Measurements from ENCODE around the gene GPC1. TPM values are rescaled to one million over a fixed set of nuclear protein-coding genes. Genes with fewer than 3 reads are reported as not detected.

The GPC1 gene
- total and polyA plus RNA-seq, 2 of the 13 experiments (the other 11 are each of a cell fraction or from before 2014, with no cell fraction given), result 4.0 to 5.5 TPM

DNA sequence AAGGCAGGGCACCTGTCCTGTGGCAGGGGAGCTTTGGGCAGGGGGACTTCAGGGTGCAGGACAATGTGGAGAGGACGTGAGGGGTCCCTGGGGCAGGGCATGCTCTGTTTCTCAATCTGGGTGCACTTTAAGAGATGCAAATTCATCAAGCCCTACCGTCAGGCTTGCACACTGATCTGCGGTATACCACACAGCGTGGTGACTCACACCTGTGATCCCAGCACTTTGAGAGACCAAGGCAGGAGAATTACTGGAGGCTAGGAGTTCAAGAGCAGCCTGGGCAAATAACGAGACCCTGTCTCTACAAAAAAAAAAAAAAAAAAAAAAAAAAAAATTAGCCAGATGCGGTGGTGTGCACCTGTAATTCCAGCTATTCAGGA is 10.2 kb upstream of the GPC1 start:
- TF ChIP-seq ZNF33B (CRISPR knock-in tag; IDR thresholded peaks at IDR 0.05), result no peak
- TF ChIP-seq ZNF12 (CRISPR knock-in tag; IDR thresholded peaks at IDR 0.05), result no peak
- TF ChIP-seq, protein P1, sequence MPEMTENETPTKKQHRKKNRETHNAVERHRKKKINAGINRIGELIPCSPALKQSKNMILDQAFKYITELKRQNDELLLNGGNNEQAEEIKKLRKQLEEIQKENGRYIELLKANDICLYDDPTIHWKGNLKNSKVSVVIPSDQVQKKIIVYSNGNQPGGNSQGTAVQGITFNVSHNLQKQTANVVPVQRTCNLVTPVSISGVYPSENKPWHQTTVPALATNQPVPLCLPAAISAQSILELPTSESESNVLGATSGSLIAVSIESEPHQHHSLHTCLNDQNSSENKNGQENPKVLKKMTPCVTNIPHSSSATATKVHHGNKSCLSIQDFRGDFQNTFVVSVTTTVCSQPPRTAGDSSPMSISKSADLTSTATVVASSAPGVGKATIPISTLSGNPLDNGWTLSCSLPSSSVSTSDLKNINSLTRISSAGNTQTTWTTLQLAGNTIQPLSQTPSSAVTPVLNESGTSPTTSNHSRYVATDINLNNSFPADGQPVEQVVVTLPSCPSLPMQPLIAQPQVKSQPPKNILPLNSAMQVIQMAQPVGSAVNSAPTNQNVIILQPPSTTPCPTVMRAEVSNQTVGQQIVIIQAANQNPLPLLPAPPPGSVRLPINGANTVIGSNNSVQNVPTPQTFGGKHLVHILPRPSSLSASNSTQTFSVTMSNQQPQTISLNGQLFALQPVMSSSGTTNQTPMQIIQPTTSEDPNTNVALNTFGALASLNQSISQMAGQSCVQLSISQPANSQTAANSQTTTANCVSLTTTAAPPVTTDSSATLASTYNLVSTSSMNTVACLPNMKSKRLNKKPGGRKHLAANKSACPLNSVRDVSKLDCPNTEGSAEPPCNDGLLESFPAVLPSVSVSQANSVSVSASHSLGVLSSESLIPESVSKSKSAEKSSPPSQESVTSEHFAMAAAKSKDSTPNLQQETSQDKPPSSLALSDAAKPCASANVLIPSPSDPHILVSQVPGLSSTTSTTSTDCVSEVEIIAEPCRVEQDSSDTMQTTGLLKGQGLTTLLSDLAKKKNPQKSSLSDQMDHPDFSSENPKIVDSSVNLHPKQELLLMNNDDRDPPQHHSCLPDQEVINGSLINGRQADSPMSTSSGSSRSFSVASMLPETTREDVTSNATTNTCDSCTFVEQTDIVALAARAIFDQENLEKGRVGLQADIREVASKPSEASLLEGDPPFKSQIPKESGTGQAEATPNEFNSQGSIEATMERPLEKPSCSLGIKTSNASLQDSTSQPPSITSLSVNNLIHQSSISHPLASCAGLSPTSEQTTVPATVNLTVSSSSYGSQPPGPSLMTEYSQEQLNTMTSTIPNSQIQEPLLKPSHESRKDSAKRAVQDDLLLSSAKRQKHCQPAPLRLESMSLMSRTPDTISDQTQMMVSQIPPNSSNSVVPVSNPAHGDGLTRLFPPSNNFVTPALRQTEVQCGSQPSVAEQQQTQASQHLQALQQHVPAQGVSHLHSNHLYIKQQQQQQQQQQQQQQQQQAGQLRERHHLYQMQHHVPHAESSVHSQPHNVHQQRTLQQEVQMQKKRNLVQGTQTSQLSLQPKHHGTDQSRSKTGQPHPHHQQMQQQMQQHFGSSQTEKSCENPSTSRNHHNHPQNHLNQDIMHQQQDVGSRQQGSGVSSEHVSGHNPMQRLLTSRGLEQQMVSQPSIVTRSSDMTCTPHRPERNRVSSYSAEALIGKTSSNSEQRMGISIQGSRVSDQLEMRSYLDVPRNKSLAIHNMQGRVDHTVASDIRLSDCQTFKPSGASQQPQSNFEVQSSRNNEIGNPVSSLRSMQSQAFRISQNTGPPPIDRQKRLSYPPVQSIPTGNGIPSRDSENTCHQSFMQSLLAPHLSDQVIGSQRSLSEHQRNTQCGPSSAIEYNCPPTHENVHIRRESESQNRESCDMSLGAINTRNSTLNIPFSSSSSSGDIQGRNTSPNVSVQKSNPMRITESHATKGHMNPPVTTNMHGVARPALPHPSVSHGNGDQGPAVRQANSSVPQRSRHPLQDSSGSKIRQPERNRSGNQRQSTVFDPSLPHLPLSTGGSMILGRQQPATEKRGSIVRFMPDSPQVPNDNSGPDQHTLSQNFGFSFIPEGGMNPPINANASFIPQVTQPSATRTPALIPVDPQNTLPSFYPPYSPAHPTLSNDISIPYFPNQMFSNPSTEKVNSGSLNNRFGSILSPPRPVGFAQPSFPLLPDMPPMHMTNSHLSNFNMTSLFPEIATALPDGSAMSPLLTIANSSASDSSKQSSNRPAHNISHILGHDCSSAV (CRISPR knock-in tag; IDR thresholded peaks at IDR 0.05; ENCODE audit: borderline replicate concordance), result no peak
- TF ChIP-seq ZNF253 (CRISPR knock-in tag; IDR thresholded peaks at IDR 0.05; ENCODE audit: borderline replicate concordance), result no peak
- TF ChIP-seq FOXO1 (CRISPR knock-in tag; IDR thresholded peaks at IDR 0.05), result no peak
- TF ChIP-seq, protein P2, sequence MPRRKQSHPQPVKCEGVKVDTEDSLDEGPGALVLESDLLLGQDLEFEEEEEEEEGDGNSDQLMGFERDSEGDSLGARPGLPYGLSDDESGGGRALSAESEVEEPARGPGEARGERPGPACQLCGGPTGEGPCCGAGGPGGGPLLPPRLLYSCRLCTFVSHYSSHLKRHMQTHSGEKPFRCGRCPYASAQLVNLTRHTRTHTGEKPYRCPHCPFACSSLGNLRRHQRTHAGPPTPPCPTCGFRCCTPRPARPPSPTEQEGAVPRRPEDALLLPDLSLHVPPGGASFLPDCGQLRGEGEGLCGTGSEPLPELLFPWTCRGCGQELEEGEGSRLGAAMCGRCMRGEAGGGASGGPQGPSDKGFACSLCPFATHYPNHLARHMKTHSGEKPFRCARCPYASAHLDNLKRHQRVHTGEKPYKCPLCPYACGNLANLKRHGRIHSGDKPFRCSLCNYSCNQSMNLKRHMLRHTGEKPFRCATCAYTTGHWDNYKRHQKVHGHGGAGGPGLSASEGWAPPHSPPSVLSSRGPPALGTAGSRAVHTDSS (CRISPR knock-in tag; conservative IDR thresholded peaks at IDR 0.05), result no peak
- no peak for TF ChIP-seq SMAD1 (CRISPR knock-in tag; IDR thresholded peaks at IDR 0.05; ENCODE audit: borderline replicate concordance, low read depth)
- TF ChIP-seq, protein P3, sequence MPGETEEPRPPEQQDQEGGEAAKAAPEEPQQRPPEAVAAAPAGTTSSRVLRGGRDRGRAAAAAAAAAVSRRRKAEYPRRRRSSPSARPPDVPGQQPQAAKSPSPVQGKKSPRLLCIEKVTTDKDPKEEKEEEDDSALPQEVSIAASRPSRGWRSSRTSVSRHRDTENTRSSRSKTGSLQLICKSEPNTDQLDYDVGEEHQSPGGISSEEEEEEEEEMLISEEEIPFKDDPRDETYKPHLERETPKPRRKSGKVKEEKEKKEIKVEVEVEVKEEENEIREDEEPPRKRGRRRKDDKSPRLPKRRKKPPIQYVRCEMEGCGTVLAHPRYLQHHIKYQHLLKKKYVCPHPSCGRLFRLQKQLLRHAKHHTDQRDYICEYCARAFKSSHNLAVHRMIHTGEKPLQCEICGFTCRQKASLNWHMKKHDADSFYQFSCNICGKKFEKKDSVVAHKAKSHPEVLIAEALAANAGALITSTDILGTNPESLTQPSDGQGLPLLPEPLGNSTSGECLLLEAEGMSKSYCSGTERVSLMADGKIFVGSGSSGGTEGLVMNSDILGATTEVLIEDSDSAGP (CRISPR knock-in tag; IDR thresholded peaks at IDR 0.05; ENCODE audit: borderline replicate concordance), result no peak
- TF ChIP-seq, protein P4, sequence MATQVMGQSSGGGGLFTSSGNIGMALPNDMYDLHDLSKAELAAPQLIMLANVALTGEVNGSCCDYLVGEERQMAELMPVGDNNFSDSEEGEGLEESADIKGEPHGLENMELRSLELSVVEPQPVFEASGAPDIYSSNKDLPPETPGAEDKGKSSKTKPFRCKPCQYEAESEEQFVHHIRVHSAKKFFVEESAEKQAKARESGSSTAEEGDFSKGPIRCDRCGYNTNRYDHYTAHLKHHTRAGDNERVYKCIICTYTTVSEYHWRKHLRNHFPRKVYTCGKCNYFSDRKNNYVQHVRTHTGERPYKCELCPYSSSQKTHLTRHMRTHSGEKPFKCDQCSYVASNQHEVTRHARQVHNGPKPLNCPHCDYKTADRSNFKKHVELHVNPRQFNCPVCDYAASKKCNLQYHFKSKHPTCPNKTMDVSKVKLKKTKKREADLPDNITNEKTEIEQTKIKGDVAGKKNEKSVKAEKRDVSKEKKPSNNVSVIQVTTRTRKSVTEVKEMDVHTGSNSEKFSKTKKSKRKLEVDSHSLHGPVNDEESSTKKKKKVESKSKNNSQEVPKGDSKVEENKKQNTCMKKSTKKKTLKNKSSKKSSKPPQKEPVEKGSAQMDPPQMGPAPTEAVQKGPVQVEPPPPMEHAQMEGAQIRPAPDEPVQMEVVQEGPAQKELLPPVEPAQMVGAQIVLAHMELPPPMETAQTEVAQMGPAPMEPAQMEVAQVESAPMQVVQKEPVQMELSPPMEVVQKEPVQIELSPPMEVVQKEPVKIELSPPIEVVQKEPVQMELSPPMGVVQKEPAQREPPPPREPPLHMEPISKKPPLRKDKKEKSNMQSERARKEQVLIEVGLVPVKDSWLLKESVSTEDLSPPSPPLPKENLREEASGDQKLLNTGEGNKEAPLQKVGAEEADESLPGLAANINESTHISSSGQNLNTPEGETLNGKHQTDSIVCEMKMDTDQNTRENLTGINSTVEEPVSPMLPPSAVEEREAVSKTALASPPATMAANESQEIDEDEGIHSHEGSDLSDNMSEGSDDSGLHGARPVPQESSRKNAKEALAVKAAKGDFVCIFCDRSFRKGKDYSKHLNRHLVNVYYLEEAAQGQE (IDR thresholded peaks at IDR 0.05; ENCODE audit: borderline replicate concordance in 1 of 2, low read depth in 1 of 2, low read length in 2 of 2), result no peak

More for the DNA sequence above, 10.2 kb upstream of the GPC1 start:
- ChIA-PET CTCF (ENCODE audit: low intra/inter-chr PET ratio, low total read pairs) (no interaction called here), POLR2A (no interaction called here)
- Histone ChIP-seq H3K9me3 (ENCODE audit: low read length) (peaks cover 16% of the 10 kb centered on the region; the same call in 1 of the 2 replicates), H3K4me3 (replicated peaks in 1 of 3; ENCODE audit: insufficient read depth in 1 of 3, low read depth in 2 of 3, low read length in 3 of 3) (no peak overlapping the region), H3K27ac (ENCODE audit: extremely low read length, insufficient read depth, low read length) (no peak overlapping the region), H2AFZ (ENCODE audit: low read length) (no peak overlapping the region), H3K4me1 (ENCODE audit: insufficient read depth, low read length) (no peaks in the 10 kb centered on the region), H3K27me3 (ENCODE audit: control insufficient read depth in 1 of 2, insufficient read depth in 2 of 2, low read length in 2 of 2) (peaks cover 13 to 79% of the 10 kb centered on the region in 2 experiments), H3K9ac (ENCODE audit: insufficient read depth, low read depth, low read length) (no peak overlapping the region), H3K79me2 (ENCODE audit: insufficient read depth, low read length) (no peaks in the 10 kb centered on the region), H4K20me1 (ENCODE audit: insufficient read depth, low read length) (no peaks in the 10 kb centered on the region), H3K4me2 (ENCODE audit: low read depth, low read length) (no peak overlapping the region), H3K36me3 (replicated peaks in 1 of 2; ENCODE audit: control insufficient read depth in 1 of 2, insufficient read depth in 2 of 2, low read length in 2 of 2) (no peaks in the 10 kb centered on the region)
- 21% methylated on average over 6 of the region's 6 CpGs for WGBS (ENCODE audit: low lambda C conversion rate)
- DNase-seq (ENCODE audit: low spot score), result no peak
- intact Hi-C loops (cut with micrococcal nuclease; ENCODE audit: unreplicated experiment) (no loop called here), in situ Hi-C loops (cut with HindIII; ENCODE audit: extremely low pct_ligation_motif_present, low pct_unique_long_range_greater_than_20kb) (no loop called here)
- no peak for FAIRE-seq
- ATAC-seq, result no peak
- no TSS peak for BruUV-seq (replicated peaks)
